HG03558 (cell line): ENCODE data around the gene FBLN5.
"Not testable (repeated sequence)": the region's sequence is repeated elsewhere in the genome, so short reads cannot be mapped to it uniquely, and the experiment has no call there.

ENCODE experiments used
- ATAC-seq: cut with Tn5 transposase; IDR thresholded peaks from one replicate; pipeline ENCODE4 v1.9.1; 2021; ENCODE audit warnings: moderate number of reproducible peaks; ENCODE audit not compliant: unreplicated experiment; ENCODE audit errors: extremely low read depth

FBLN5 gene

DNA sequence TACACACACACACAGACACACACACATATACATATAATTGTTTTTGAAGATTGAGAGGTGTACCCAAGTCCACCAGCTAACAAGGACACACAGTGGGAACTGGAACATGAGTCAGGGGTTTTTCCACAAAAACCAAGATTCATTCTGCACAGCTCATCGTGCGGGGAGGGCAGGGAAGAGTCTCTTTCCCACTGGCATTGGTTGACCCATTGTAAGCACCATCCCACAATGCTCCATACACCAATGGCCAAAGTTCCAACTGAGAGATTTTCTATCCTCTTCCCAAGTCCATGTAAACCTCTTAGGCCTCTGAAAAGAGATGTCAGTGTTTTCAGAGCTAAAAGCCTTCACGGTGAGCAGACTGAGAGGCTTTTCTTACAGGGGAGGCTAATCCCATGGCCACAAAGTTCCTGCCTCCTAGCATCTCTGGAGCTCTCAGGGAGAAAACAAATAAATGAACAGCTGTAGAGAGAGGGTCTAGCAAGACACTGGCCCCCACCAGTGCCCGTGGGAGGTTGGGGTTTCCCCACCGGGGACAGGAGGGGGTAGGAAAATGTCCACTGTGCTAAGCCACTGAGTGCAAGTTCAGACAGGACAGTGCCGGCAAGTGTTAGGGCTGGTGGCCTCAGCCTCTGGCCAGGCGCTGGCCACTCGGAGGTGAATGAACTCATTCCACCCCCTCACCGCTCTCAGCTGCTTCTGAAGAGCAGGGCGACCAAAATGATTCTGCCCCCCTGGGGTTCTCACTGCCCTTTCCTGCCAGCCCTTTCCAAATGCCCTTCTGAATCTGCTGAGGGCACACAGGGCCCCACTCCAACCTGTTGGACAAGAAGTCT lies 58.6 kb downstream of the FBLN5 start:
- no peak for ATAC-seq

DNA sequence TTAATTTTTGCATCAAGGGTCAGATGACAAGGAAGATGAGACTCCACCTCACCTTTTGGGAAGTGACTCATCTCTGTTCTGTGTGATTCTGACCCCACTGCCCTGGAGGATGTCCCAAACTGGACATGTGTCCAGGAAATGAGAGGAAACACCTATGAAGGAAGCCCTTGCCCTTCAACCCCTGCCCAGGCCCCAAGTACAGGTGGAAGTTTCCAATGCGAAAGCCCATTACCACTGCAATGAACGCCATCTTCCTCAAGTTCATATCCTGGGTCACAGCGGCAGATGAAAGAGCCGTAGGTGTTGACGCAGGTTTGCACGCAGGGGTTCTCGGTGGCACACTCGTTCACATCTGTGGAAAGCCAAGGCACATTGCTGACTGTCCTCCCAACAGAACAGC lies 60.5 kb downstream of the FBLN5 start:
- no peak for ATAC-seq

DNA sequence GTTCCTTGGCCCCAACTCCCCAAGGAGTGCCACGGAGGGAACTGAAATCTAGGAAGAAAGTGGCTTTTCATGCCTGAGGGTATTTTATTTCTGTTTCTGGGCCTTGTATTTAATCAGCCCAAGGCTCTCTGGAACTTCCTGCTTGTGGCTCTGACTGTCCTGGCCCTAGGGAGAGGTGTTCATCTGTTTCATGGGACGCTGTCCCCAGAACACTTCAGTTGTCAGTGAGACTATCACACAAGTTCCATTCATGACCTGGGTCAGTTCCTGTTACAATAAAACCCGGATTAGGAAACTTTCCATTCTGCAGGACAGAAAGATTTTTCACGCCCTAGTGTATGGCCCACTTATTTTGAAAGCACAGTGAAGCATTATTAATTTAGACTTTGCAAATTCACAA lies 61.7 kb downstream of the FBLN5 start:
- ATAC-seq, result no peak

DNA sequence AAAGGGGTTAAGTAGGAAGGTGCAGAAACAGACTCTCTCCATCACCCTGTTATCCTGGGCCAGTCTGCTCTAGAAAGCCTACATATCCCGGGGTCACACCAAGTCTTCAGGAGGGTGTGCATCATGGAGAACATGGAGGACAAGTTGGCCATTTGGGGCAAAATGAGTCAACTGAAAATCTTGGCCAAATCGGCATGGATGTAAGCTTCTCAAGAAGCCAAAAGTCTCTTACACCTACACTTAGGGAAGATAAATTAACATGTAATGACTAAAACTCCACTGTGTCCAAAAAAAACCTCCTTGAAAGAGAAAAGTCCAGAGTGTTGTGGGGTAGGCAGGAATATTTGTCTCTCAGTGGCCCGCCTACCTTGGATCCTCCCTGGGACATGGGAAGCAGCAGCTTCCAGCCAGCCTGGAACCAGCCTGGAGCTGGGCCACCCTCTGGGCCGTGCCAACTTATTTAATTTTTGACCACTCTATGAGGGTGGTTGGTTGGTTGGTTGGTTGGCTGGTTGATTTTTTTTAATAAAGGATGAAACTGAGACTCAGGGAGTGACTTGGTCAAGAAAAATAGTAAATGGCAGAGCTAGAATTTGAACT lies 62.3 kb downstream of the FBLN5 start:
- ATAC-seq, result no peak

DNA sequence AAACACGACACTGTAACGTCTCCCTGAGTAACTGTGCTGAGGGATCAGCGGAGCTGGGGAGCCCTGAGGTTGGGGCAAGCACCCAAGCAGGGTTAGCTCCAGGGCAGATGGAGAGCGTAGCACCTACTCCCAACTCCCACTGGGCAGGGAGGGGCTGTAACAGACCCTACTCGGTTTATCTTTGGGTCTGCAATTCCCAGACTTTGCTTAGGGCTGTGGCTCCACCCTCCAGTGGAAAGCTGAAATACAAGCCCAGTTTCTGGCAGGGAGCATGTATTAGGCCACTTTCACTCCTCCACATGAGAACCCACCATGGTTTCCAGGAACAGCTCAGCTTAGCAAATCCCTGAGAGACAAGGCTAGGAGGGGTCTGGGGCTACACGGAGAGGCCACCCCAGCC lies 62.8 kb downstream of the FBLN5 start:
- no peak for ATAC-seq

DNA sequence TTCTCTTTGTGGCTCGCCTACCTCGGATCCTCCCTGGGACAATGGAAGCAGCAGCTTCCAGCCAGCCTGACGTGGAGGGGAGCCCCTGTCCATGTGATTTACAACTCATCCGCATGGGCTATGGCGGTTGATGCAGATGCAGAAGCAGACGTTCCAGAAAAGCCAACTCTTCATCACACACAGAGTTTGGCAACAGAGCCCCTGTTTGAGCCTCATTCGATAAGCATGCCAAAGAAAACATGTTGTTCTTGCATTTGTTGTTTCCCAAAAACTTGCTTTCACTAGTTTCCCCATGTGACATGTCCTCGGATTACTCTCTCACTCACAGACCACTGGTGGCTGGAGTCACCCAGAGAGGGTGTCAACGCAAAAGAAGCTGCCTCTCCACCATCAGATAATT lies 63.7 kb downstream of the FBLN5 start:
- no peak for ATAC-seq

DNA sequence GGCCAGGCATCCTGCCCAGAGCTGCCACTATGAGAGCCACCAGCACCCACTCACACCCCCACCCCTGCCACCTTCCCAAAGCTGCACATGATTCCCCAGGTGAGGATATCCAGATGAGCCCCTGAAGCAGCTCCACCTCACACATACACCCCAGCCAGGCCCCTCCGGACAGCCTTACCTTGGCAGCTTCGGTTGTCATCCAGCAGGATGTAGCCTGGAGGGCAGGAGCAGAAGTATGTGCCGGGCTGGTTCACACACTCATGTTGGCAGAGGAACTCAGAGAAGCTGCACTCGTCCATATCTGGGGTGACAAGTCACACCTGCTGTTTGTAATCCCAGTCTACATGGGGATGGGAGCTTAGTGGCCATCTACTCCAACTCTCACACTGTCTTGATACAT lies 64.7 kb downstream of the FBLN5 start:
- no peak for ATAC-seq

DNA sequence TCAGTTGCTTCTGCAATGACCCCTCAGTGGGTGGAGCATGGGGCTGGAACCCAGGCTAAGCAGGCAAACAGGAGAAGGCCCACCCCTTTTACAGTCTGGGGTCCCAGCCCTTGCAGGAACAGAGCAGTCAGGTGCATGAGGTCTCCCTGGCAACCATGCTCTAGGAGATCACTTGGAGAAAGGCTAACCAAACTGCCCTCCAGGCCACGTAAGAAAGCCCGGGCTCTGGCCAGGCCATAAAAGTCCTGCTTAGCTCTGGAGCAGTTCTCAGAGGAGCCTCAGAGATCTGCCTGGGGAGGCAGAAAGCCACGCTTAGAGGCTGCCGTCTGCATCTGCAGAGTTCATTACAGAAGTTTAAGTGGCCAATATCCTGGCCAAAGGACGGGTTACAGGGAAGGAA lies 65.1 kb downstream of the FBLN5 start:
- no peak for ATAC-seq

DNA sequence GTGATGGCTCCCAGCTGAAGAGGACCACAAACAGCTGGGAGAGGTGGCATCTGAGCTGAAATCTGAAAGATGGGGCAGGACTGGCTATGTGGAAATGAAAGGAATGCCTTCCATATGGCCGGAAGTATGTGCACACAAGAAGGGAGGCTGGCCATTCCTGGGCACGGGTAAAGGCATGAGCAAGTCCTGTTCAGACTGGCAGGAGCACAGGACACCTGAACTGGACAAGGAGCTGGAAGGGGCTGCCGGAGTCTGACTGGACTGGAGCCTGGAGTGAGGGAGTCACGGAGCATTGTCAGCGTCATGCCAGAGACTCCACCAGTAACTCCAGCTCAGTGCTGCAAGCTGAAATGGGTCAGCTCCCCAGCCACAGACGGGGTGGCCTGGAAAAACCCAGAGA lies 68.3 kb downstream of the FBLN5 start:
- no peak for ATAC-seq

DNA sequence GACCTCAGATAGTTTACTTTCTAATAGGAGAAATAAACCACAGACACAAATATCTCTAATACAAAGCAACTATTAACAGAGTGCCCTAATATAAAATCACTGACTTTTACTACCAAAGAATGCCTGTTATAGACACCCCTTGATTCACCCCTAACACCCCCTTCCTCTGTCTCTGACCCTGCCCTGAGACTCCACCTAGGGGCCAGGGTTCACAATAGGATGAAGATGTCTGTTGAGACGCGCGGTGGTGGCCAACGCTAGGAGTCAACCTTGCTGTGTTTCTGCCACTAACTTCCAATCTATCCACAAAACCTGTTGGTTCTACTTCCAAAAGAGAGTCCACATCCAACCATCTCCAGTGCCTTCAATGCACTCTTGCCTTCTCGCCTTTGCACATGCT lies 69.2 kb downstream of the FBLN5 start:
- ATAC-seq, result no peak

DNA sequence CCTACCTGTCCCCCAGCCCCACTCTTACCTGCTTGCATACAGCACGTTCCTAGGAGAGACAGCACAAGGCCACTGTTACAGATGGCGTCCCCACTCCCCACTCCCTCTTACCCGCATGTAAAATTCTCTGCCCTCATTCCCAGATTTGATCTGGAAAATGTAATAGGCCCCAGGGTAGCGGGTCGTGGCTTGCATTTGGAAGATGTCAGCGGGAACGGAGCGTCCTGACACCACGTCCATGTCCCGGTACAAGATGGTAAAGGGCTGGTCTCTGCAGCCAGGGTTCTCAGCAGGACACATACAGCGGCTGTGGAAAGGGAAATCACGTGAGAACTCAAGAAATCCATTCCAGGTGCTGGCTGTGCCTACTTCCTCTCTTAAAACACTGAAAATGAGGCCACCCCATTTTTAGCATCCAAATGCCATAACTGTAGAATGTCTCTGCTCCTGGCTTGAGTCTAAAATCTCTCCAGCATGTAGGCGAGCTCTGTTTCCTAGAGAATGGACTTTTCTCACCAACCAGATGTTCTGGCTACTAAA lies 70.0 kb downstream of the FBLN5 start:
- no peak for ATAC-seq

DNA sequence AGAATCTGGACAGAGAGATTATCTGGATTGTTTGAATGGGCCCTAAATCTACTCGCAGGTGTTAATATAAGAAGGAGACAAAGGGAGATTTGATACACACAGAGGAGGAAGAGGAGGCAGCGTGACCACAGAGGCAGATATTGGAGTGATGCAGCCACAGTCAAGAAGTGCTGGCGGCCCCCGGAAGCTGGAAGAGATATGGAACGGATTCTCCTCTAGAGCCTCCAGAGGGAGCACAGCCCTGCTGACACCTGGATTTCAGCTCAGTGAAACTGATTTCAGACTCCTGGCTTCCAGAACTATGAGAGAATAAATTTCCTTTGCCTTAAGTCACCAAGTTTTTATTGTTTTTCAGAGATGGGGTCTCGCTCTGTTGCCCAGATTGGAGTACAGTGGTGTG lies 71.0 kb downstream of the FBLN5 start:
- no peak for ATAC-seq

DNA sequence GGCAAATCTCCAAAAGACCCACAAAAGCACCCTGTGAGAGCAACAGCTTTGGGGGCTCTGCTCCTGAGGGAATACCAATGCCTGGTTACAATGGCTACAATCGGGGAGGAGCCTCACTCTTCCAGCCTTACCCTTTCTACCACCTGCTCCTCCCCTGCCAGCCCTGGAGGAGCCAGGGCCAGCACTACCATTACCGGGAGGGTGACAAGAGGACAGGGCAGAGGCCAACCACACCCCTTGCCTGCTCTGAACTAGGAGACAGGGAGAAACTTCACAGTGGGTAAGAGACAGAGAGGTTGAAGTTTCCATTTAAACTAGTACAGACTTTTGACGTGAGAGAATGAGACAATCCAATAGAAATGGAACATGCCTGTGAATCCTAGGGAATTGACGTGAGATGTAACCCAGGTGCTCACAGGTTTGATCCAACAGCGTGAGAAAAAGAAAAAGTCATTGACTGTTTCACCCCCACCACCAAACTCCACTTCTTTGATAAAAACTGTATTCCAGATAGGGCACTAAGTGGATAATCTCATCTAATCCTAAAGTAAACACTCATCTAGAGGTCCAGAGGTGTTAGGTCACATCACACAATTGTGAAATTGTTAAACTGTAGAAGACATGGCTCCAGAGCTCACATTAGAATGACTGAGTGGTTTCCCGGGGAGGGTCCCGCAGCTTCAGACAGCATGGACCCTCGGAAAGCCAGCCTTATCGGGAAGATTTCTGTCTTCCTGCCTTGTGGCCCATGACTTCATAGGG lies 71.8 kb downstream of the FBLN5 start:
- no peak for ATAC-seq

DNA sequence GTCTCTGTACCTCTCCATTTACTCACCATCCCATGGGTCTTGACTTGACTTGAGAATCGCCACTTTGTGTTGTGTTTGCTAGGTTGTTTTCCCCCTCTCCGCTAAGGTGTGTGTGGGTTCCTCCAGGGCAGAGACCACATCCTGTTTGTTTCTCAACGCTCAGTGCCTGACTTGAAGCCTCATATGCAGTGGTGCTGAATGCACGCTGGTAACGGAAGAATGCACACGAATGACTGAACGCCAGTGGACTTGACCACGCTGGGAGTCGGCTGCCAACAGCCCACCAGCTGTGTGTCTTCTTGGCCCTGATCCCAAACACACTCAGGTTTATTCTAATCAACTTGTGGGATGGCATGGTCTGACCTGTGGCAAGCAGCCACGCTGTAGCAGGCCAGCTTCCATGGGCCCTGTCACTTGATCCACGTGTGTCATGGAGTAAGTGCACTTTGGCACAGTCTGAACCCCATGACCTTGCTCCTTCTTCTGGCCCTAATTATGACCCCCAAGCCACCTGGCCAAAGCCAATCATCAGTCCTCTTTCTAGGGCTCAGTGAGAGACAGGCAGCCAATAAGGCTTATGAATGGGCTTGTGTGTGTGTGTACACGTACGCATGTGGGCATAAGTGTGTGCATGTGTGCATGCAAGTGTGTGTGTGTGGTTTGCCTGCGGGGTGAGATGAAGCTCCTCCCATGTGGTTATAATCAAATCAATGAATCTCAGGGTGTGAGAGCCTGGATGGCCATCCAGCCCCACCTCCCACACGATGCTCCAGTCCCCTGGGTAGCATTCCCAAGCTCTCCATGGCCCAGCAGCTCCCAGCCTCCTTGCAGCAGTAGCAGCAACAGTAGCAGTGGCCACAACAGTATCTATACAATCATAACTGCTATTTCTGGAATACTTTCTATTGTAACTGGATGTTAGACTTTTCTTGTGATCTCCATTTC lies 73.8 kb downstream of the FBLN5 start:
- ATAC-seq, result no peak

DNA sequence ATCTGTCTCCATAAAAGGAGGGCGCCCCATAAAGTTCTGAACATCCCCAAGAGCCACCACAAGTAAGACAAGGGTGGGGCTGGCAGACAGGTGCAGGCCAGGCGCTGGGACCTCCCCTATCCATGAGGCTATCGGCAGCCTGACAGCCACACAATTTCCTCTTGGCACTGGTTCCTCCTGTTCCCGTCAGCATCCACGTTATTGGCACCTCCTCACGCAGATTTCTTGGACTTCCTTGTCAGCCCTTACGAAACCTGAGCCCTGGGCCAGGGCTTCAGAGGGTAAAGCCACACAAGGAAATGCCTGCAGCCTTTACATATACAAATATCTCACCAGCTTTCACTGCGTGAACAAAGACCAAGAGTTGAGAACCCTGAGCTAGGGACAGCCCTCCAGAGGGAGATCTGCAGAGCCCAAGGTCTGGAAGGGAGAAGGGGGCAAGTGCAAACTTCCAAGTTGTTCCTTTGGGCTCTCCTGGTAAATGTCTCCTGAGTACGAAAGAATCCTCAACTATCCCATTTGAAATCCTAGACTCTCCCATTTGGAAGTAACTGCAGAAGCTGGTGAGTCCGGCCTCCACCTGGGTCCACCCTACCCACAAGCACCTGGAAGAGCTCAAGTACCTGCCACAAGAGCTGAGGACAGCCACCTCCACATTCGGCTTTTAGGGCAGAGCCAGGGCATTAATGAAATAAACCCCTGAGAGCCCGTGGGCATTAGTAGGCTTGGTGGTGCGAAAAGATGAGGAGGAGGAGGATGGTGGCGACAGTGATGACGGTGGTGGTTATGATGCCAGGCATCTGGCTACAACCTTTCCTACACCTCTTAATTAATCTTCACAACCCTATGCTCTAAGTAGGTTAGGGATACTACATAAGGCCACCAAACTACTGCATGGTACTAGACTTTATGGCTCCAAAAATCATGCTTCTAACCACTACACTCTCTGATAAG lies 74.7 kb downstream of the FBLN5 start:
- no peak for ATAC-seq

DNA sequence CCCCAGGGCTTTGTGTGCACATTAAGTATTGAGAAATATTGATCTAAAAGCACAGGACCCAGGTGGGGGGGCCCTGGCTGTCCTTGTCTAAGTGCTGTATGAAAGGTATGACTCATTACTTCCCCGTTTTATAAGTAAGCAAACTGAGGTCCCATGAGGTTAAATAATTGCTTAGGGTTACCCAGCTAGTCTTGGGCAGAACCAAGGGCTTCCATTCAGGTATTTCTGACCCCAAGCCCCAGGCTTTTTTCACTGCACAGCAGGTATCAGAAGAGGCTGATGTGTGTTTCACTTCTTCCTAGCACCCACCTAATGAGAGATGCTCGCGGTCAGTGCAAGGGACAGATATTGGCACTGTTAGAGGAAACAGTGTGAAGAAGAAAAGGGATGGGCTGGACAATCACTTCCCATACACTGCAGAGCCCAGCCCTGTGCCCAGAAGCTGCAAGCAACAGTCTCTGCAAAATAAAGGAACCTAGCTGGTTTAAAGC lies 75.4 kb downstream of the FBLN5 start:
- no peak for ATAC-seq

DNA sequence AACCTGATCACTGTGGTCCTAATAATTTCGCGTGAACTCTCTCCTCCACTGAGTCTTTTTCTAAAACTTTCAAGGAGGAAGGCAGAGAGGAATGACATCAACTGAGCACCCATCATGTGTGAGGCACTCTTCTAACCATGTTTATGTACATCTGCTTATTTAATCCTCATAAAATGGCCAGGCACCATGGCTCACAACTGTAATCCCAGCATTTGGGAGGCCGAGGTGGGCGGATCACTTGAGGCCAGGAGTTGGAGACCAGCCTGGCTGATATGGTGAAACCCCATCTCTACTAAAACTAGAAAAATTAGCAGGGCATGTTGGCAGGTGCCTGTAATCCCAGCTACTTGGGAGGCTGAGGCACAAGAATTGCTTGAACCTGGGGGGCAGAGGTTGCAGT lies 76.1 kb downstream of the FBLN5 start:
- not testable (repeated sequence) for ATAC-seq

DNA sequence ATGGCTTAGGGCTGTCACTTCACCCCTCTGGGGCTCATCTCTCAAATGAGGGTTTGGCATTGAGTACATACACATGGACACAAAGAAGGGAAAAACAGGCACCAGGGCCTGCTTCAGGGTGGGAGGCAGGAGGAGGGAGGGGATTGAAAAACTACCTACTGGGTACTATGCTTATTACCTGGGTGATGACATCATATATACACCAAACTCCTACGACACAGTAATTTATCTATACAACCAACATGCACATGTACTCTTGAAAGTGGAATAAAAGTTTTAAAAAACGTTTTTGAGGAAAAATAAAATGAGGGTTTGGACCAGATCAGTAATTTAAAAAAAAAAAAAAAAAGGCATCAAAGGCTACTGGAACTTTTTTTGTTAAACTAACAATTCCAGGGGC lies 76.6 kb downstream of the FBLN5 start:
- ATAC-seq, result no peak

DNA sequence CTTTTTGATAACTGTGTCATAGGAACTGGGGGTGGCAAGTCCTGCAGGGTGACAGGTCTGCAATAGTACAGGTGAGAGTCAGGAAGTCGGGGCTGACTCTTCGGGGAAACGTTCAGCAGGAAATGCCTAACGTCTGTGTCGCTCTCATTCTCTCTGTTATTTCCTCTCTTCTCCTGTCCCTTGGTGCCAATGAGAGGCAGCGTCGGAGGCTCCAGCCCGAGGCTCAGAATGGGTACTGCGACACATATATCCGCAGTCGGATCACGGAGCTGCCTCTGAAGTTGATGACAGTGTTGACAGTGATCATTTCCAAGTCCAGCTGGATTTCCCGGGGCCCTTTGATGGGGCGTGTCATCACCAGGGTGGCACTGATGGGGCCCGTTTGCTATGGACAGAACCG lies 77.5 kb downstream of the FBLN5 start:
- ATAC-seq, result no peak
